Activated CD4-positive, CD25-positive, alpha-beta regulatory T cell (primary cell): ENCODE measurements around the gene METTL24.

Experiments
- DNase-seq, 4 experiments: peaks; one replicate each; lab custom pipeline; 2025; lab: John Stamatoyannopoulos, UW

The METTL24 gene

DNA sequence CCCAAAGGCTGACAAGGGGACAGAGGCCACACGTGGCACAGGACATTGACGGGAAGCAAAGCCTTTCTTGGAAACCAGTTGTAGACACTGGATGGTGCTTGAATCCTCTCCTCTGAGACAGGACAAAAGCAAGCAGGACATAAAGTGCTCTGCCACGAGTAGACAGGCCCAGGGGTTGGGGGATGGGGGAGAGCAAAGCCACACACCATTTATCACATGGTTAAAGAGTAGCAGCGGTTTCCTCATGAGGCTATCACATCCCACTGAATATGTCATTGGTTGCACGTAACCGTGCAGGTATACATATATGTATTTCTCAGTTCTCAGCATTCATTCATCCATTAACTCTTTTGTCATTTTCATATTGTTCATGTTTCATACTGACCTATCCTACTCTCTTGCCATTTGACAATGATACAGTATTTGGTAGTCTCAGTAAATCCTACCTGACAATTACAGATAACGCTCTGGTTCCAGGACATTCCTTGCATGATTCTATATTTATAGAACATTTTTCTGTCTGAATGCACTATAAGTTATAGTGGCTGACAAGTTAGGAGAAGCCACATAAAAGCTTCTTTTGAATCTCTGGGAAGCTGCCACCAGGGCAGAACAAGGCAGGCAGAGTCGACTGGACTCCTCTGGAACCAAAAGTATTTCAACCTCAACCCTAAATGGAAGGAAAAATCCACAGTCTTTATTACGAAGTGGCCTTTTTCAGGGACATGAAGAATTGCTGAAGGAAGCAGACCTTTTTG, 23.5 kb downstream of the METTL24 start:
- DNase-seq: no peak

DNA sequence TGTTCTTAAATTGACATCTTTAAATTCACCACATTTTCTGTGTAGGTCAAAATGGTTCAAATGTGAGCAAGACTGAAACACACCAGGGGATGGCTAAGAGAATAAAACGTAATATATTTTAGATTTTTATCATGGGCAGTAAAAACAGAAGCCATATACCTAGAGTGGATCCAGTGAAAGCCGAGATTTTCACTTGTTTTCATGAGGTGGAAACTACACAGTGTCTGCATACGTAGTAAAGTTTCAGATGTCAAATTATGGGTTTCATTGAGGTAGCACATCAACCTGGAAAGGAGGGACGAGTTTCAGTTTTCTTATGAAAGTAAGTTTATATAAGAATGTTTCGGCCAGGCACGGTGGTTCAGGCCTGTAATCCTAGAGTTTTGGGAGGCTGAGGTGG, 25.9 kb downstream of the METTL24 start:
- no peak for DNase-seq

GRCh38 chr6:110331816-110332215, 26.3 kb downstream of the METTL24 start:
- no peak for DNase-seq

- no peak for DNase-seq
Observed at GRCh38 chr6:110331390-110331789, 26.8 kb downstream of the METTL24 start.

- no peak for DNase-seq
Observed at GRCh38 chr6:110329714-110330436, 28.3 kb downstream of the METTL24 start.

DNA sequence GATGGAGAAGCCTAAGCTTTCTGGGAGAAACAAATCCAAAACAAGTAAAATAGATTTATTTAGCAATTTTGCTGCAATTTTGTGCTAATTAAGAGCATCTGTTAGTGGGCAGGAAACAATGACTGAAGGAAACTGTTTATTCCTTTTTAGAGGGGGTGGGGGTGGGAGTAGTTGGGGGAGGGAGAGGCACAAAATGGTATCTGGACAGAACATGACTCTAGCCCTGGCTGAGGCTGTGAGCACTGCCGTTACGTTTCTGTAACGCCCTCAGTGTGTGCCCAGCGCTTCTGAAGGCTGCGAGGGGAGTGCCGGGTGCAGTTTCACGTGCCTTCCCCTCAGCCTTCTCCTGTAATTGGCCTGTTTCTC, 28.8 kb downstream of the METTL24 start:
- no peak for DNase-seq

GRCh38 chr6:110328259-110328658, 29.9 kb downstream of the METTL24 start:
- DNase-seq: no peak

DNA sequence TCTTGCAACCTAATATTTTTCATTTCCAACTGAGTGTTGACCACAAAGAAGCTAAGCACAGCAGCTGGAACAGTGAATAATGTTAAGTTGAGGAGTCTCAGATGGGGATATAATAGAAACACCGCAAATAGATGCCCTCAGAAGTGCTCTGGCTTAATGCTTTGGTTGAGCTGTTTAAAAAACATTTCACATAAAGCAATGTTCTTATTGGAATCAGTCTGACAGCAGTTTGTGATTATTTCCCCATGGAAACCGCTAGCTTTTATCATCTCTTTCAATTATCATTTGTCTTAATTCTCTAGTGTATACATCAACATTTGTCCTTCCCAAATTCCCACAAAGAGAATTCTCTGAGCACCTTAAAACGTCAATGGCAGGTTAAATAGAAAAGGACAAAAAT, 30.8 kb downstream of the METTL24 start:
- no peak for DNase-seq

- DNase-seq: no peak
Observed at GRCh38 chr6:110326609-110327008, 31.5 kb downstream of the METTL24 start.

GRCh38 chr6:110326057-110326456, 32.1 kb downstream of the METTL24 start:
- no peak for DNase-seq

DNA sequence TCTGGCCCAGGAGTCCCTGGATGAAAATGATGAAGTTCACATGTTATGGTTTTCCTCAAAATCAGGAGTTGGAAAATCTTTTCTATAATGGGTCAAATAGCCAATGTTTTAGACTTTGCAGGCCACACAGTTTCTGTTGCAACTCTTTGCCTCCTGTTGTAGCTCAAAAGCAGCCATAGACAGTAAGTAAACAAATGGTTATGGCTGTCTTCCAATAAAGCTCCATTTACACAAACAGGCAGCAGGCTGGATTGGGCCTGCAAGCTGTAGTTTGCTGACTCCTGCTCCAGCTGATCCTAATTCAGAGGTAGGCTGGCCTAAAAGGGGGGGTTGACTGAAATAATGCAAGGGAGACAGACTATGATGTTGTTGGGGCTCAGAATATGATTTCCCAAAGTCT, 33.0 kb downstream of the METTL24 start:
- DNase-seq: no peak

- DNase-seq: no peak
Observed at GRCh38 chr6:110324548-110324947, 33.6 kb downstream of the METTL24 start.

- DNase-seq: no peak
Observed at GRCh38 chr6:110323258-110323657, 34.9 kb downstream of the METTL24 start.

DNA sequence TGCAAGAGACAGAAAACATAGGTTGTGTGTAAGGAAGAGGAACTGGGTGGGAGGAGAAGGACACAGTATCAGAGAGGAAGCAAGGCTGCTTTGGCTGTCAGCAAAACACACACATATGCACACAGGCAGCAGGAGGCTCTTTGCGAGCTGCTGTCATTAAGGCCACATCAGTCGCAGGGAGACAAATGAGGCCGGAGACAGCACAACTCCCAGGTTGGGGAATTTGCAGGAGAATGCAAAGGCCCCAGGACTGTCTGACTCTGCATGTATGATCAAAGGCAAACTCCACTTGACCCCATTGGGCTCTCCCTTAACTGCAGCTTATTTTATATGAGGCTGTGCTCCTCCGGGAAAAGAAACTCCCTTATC, 35.3 kb downstream of the METTL24 start:
- DNase-seq: no peak

DNA sequence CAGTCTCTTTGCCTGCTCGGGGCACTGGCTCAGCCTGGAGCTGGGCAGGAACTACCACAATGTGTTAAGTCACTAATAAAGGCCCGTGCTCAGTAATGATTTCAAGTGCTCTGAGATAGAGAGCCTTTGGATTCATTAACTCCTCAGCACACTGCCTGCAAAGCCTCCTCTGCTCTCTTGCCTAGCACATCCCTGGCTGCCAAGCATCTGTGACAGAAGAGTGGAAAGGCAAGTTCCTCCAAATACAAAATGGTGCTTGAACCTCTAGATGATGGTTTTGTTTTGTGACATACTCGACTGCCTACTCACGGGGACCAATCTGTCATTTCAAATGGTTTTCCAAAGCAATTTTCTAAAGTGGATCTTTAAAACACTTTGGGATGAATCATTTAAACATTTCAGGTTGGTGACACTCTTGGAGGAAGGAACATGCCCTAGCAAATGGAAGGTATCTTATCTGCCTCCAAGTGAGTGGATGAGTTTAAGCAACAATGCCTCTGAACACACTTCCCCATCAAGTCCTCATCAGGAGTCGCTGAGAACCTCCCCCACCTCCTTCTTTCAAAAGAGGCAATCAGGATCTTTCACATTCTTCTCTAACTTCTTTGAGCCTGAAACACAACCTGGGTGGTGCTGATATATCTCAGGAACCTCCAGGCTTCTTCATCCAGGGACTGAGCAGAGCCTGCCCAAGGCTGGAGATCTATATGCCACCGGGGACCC, 35.8 kb downstream of the METTL24 start:
- DNase-seq: no peak

GRCh38 chr6:110320307-110320706, 37.8 kb downstream of the METTL24 start:
- no peak for DNase-seq

- DNase-seq: no peak
Observed at GRCh38 chr6:110319843-110320242, 38.3 kb downstream of the METTL24 start.

GRCh38 chr6:110319381-110319780, 38.8 kb downstream of the METTL24 start:
- no peak for DNase-seq

- no peak for DNase-seq
Observed at GRCh38 chr6:110318971-110319370, 39.2 kb downstream of the METTL24 start.

DNA sequence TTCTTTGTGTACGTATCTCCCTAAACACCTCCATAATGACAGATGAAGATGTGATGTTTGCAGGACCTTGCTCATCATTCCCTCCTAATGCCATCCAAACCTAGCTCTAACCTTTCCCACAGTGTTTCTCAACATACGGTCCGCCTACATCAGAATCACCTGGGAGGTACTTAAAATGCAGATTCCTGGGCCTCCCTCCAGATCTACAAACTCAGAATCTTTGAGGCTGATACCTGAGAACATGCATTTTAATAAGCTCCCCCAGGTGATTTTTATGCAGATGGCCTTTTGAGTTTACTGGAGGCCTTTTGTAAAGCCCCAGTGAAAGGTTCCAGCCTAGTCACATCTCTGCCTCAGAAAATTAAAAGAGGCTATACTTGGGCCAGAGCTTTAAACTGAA, 40.5 kb downstream of the METTL24 start:
- no peak for DNase-seq

DNA sequence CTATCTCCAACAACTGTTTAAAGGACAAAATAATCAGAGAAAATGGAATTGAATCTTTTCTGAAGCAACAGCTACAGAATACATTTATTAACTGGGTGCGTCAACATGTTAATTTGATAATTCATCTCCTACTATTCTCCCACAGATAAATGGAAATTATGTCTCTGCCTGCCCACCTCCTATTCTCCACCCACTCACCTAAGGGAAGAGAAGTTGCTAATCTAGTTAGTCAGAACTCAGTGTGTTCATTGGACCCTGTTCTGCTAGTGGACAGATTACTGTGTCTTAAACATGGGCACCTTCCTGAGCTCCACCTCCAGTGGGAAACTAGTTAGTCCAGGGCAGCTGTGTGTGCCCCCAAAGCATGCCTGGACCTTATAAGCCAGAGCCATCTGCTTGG, 41.0 kb downstream of the METTL24 start:
- DNase-seq: no peak

DNA sequence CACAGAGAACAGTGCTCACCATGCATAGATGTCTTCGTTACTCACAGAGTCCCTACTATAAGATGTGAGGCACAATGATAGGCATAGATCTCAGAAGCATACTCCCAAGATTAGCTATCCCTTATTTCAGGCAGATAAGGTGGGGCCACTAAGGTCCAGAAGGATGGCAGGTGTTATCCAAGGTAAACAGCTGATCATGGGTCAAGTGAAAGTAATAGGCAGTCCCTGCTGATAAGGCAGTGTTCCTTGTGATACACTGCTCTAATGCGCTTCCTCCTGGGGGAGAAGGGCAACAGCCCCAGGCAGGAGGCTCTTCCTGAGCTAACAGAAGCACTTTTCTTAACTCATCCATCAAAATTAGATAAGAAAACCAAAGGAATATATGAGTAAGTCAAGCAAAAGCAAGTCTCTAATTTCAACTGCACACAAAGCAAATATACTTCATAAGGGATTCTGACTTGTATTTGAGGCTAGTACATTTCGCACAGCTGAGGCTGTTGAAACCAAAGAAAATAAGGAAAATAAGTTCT, 42.2 kb downstream of the METTL24 start:
- no peak for DNase-seq
